Thyroid gland (tissue), 4 donors: ENCODE results near the gene WSCD2.

Experiments
- CTCF ChIP-seq, 6 experiments: fragments of 200-600 bp in 3 of 6; fragments of 450-650 bp in 3 of 6; sonication (generic) in 3 of 6; IDR thresholded peaks; one replicate each; pipeline ENCODE4 v1.5.1; 2016 to 2019; ENCODE audit warnings: antibody characterized with exemption in 6 of 6, mild to moderate bottlenecking in 2 of 6, inconsistent platforms in 1 of 6, moderate library complexity in 1 of 6
- POLR2A ChIP-seq, 2 donors: fragments of 450-650 bp; IDR thresholded peaks; one replicate each; pipeline ENCODE4 v1.6.1; 2017; ENCODE audit warnings: antibody characterized with exemption in 2 of 2, mild to moderate bottlenecking in 2 of 2, moderate library complexity in 1 of 2

GRCh38 chr12:108218921-108219320 is 89.8 kb downstream of the WSCD2 start:
- TF ChIP-seq CTCF (IDR thresholded peaks at IDR 0.05) = no peak
- no peak for TF ChIP-seq POLR2A (IDR thresholded peaks at IDR 0.05)
